Prostate gland (tissue), 2 donors: Measurements from ENCODE around the gene APC.

Experiments used
- POLR2AphosphoS5 ChIP-seq: sonication (generic); formaldehyde crosslinking; IDR thresholded peaks from one replicate; pipeline ENCODE4 v1.6.1; 2017; ENCODE audit warnings: antibody characterized with exemption
- TF ChIP-seq, protein P1 (sequence below), 4 experiments: fragments of 200-600 bp in 2 of 4; fragments of 450-650 bp in 2 of 4; sonication (generic) in 2 of 4; IDR thresholded peaks; 1 replicate in 3 of 4; 2 replicates in 1 of 4; pipeline ENCODE4 v1.5.1; 2016 to 2019; ENCODE audit warnings: antibody characterized with exemption in 4 of 4, mild to moderate bottlenecking in 2 of 4, moderate library complexity in 2 of 4

DNA sequence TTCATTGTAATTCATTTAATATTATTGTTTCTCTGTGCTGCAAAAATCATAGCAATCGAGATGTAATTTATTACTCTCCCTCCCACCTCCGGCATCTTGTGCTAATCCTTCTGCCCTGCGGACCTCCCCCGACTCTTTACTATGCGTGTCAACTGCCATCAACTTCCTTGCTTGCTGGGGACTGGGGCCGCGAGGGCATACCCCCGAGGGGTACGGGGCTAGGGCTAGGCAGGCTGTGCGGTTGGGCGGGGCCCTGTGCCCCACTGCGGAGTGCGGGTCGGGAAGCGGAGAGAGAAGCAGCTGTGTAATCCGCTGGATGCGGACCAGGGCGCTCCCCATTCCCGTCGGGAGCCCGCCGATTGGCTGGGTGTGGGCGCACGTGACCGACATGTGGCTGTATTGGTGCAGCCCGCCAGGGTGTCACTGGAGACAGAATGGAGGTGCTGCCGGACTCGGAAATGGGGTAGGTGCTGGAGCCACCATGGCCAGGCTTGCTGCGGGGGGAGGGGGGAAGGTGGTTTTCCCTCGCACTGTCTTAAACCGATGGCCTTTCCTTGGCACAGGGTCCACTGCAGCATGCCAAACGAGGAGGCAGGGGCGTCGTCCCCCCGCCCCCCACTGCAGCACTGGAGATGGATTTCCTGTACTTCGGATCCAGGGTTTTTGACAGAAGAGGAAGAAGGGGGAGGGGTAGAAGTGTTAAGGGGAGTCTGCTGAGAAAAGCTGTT lies at the start of gene APC:
- TF ChIP-seq, protein P1, sequence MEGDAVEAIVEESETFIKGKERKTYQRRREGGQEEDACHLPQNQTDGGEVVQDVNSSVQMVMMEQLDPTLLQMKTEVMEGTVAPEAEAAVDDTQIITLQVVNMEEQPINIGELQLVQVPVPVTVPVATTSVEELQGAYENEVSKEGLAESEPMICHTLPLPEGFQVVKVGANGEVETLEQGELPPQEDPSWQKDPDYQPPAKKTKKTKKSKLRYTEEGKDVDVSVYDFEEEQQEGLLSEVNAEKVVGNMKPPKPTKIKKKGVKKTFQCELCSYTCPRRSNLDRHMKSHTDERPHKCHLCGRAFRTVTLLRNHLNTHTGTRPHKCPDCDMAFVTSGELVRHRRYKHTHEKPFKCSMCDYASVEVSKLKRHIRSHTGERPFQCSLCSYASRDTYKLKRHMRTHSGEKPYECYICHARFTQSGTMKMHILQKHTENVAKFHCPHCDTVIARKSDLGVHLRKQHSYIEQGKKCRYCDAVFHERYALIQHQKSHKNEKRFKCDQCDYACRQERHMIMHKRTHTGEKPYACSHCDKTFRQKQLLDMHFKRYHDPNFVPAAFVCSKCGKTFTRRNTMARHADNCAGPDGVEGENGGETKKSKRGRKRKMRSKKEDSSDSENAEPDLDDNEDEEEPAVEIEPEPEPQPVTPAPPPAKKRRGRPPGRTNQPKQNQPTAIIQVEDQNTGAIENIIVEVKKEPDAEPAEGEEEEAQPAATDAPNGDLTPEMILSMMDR (IDR thresholded peaks at IDR 0.05) = peak in 2 of 4 experiments; percentile 16 to 18
- TF ChIP-seq POLR2AphosphoS5 = peak; percentile 69
